Fibroblast of lung (primary cell): ENCODE results near the gene ASB14. TPM values are rescaled to one million over a fixed set of nuclear protein-coding genes. Genes with fewer than 3 reads are reported as not detected.

Experiments
- DNase-seq, 2 donors: peaks; one replicate each; pipeline versions ENCODE4 v3.0.0 to v3.0.0-alpha.2; 2010; ENCODE audit warnings: low read depth in 2 of 2
- H2AFZ ChIP-seq: 2 replicates; pipeline ENCODE4 v1.5.1; 2012; ENCODE audit warnings: low read length, control low read depth, inconsistent platforms
- H3K27ac ChIP-seq: 2 replicates; pipeline ENCODE4 v1.5.1; 2011; ENCODE audit warnings: low read length, control low read depth; ENCODE audit not compliant: insufficient read depth
- H3K27me3 ChIP-seq: 2 replicates; pipeline ENCODE4 v1.5.1; 2011; ENCODE audit warnings: mild to moderate bottlenecking, low read length; ENCODE audit not compliant: control insufficient read depth, insufficient read depth
- H3K36me3 ChIP-seq: 2 replicates; pipeline ENCODE4 v1.5.1; 2011; ENCODE audit warnings: low read length; ENCODE audit not compliant: control insufficient read depth, insufficient read depth
- H3K4me1 ChIP-seq: 2 replicates; pipeline ENCODE4 v1.5.1; 2011; ENCODE audit warnings: low read length; ENCODE audit not compliant: control insufficient read depth, insufficient read depth; ENCODE audit errors: extremely low read depth
- H3K4me2 ChIP-seq: 2 replicates; pipeline ENCODE4 v1.5.1; 2011; ENCODE audit warnings: low read length, control low read depth; ENCODE audit not compliant: insufficient read depth; ENCODE audit errors: extremely low read depth
- H3K4me3 ChIP-seq, 4 experiments: fragments of 200-600 bp in 1 of 4; sonication (generic) in 1 of 4; replicated peaks in 1 of 4; 2 replicates each; pipeline ENCODE4 v1.5.1; 2011 to 2016; ENCODE audit warnings: low read length in 4 of 4, low read depth in 3 of 4, mild to moderate bottlenecking in 3 of 4, control low read depth in 2 of 4, inconsistent platforms in 1 of 4, mixed read lengths in 1 of 4; ENCODE audit not compliant: insufficient read depth in 1 of 4; ENCODE audit errors: control extremely low read depth in 1 of 4
- H3K79me2 ChIP-seq: 2 replicates; pipeline ENCODE4 v1.5.1; 2012; ENCODE audit warnings: mild to moderate bottlenecking, low read length, inconsistent platforms; ENCODE audit not compliant: control insufficient read depth, insufficient read depth
- H3K9ac ChIP-seq: 2 replicates; pipeline ENCODE4 v1.5.1; 2011; ENCODE audit warnings: mild to moderate bottlenecking, low read length, control low read depth; ENCODE audit not compliant: insufficient read depth
- H3K9me3 ChIP-seq: 2 replicates; pipeline ENCODE4 v1.5.1; 2012; ENCODE audit warnings: low read depth, low read length; ENCODE audit not compliant: control insufficient read depth, insufficient read depth
- H4K20me1 ChIP-seq: 2 replicates; pipeline ENCODE4 v1.5.1; 2011; ENCODE audit warnings: low read length; ENCODE audit not compliant: control insufficient read depth, insufficient read depth; ENCODE audit errors: extremely low read depth
- CTCF ChIP-seq, 2 donors: IDR thresholded peaks in 1 of 2; conservative IDR thresholded peaks in 1 of 2; 1 replicate in 1 of 2; 2 replicates in 1 of 2; pipeline ENCODE4 v1.5.1; 2011 to 2012; ENCODE audit warnings: low read length in 2 of 2, control low read depth in 1 of 2, inconsistent platforms in 1 of 2, low read depth in 1 of 2, mild to moderate bottlenecking in 1 of 2
- EZH2 ChIP-seq: IDR thresholded peaks from 2 replicates; pipeline ENCODE4 v1.5.1; 2012; ENCODE audit warnings: low read length, control low read depth, mild to moderate bottlenecking; ENCODE audit errors: missing control alignments
- polyA plus RNA-seq, 2 donors: library from polyadenylated mRNA; depleted of rRNA in 1 of 2; stranded (reverse) in 1 of 2; unstranded in 1 of 2; fragments of >200 nt; gene quantifications; 2 replicates each; pipeline ENCODE4 v1.2.1, GENCODE V29; 2011 to 2012; ENCODE audit warnings: missing spikeins in 1 of 2
- total RNA-seq: library from RNA; depleted of rRNA; stranded (reverse); fragments of >200 nt; gene quantifications from 2 replicates; pipeline ENCODE4 v1.2.1, GENCODE V29; 2014

ASB14 gene
- total and polyA plus RNA-seq, 2 donors (not counting 1 experiment from before 2014, with no cell fraction given) = not detected

DNA sequence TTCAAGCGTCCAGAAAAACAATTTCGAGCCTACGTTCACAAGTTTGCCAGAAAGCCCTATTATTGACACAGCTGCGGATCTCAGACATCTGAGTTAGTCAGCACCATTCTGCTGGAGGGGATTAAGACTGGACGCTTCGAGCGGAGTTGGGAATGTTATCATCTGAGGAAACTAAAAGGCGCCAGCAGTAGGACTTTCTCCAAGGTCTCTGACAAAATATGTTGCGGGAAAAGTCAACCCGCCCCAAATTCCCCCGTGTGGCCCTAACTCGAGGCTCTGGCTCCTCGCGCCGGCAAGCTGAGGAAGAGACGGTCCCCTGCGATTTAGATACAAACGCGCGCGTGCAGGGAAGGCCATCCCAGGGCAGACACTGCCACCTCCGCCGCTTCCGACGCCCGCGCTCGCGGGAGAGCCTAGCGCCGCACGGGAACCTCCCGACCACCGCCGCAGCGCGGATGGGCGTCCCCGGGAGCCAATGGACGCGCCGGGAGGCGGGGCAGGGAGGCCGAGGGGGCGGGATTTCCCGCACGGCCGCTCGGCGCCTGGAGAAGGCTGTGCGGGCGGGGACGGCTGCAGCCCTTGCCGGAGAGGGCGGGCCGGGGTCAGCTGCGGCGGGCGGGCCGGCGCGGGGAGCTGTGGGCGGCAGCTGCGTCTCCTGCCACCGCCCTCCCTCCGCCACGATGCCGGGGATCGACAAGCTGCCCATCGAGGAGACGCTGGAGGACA lies 65.1 kb downstream of the ASB14 start, which contains the start of gene APPL1:
Gene APPL1 (plus strand): TSS at position 526 of the 726 bp plus-strand sequence. CDS start 155 bp downstream, at position 681.
- Histone ChIP-seq H3K4me3 (peak within 1 kb of the TSS; percentile 57 to 92 (median 72)), H3K27me3 (no peaks in the 10 kb centered on the region), H3K9ac (peak within 1 kb of the TSS; percentile 87), H4K20me1 (no peaks in the 10 kb centered on the region), H3K9me3 (no peaks in the 10 kb centered on the region), H2AFZ (peak within 1 kb of the TSS; percentile 71), H3K4me2 (peak within 1 kb of the TSS; percentile 95), H3K36me3 (no peaks in the 10 kb centered on the region), H3K79me2 (peaks cover 31% of the 10 kb centered on the region), H3K4me1 (peaks cover 2% of the 10 kb centered on the region), H3K27ac (peak within 1 kb of the TSS; percentile 63)
- TF ChIP-seq EZH2 (no peak), CTCF (conservative IDR thresholded peaks at IDR 0.05 in 1 of 2, IDR thresholded peaks at IDR 0.05 in 1 of 2; ENCODE audit: low read depth in 1 of 2, low read length in 2 of 2) (no peak)
- DNase-seq = peak; percentile 86 to 88

- H3K9me3 ChIP-seq = no peaks in the 10 kb centered on the region
- peaks cover 22% of the 10 kb centered on the region for H3K79me2 ChIP-seq
- no peaks in the 10 kb centered on the region for H3K27me3 ChIP-seq
- H3K4me1 ChIP-seq = peaks cover 2% of the 10 kb centered on the region
- H3K36me3 ChIP-seq = no peaks in the 10 kb centered on the region
- H3K27ac ChIP-seq = no peak overlapping the region
- no peak for TF ChIP-seq EZH2
- no peak for TF ChIP-seq CTCF (conservative IDR thresholded peaks at IDR 0.05 in 1 of 2, IDR thresholded peaks at IDR 0.05 in 1 of 2; ENCODE audit: low read depth in 1 of 2, low read length in 2 of 2)
- H2AFZ ChIP-seq = no peak overlapping the region
- H3K9ac ChIP-seq = no peak overlapping the region
- no peak overlapping the region for H3K4me2 ChIP-seq
- no peaks in the 10 kb centered on the region for H4K20me1 ChIP-seq
- H3K4me3 ChIP-seq = no peak overlapping the region
- no peak for DNase-seq
Measured at GRCh38 chr3:57226176-57226575, 66.3 kb downstream of the ASB14 start.

DNA sequence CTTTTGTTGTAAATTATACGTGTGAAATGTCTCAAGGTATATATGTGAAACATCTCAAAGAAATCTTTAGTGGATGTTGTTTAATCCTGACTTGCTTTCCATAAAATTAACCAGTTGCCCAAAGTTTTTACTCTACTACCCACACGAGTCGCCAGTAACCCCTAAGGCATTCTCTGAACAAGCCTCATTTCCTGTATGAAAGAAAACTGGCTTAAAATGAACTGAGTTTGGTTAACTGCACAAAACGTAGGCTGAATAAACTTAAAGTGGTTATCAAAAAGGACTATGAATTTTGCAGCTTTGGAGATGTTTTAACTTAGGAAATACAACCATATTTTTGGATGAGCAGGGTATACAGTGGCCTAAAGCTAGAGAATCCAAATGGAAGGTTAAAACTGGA lies 67.6 kb downstream of the ASB14 start:
- peak in 1 of 2 donors; percentile 16 for DNase-seq
- Histone ChIP-seq H3K4me2 (no peak overlapping the region), H3K27ac (no peak overlapping the region)

More for the DNA sequence above, 67.6 kb downstream of the ASB14 start:
- Histone ChIP-seq H3K79me2 (peaks cover 14% of the 10 kb centered on the region), H4K20me1 (no peaks in the 10 kb centered on the region), H3K4me3 (no peak overlapping the region), H3K9ac (no peak overlapping the region), H3K9me3 (no peaks in the 10 kb centered on the region), H3K36me3 (no peaks in the 10 kb centered on the region), H3K4me1 (peaks cover 2% of the 10 kb centered on the region), H2AFZ (no peak overlapping the region), H3K27me3 (no peaks in the 10 kb centered on the region)
- no peak for TF ChIP-seq CTCF (conservative IDR thresholded peaks at IDR 0.05 in 1 of 2, IDR thresholded peaks at IDR 0.05 in 1 of 2; ENCODE audit: low read depth in 1 of 2, low read length in 2 of 2)
- TF ChIP-seq EZH2 = no peak
